ENCODE data around the gene ZNF697.

Gene ZNF697

GRCh38 chr1:119662034-119662437 lies 14.0 kb upstream of the ZNF697 start:
- DNase-seq = no peak

GRCh38 chr1:119660253-119661083 lies 12.4 kb upstream of the ZNF697 start:
- no peak for DNase-seq

GRCh38 chr1:119659628-119660027 lies 11.6 kb upstream of the ZNF697 start:
- DNase-seq = peak; percentile 45

- no peak for DNase-seq
Measured at GRCh38 chr1:119656410-119656955, 8.4 kb upstream of the ZNF697 start.

- DNase-seq = no peak
Measured at GRCh38 chr1:119655154-119655553, 7.1 kb upstream of the ZNF697 start.

GRCh38 chr1:119653839-119654170 lies 5.7 kb upstream of the ZNF697 start:
- DNase-seq = peak; percentile 90

- no peak for DNase-seq
Measured at GRCh38 chr1:119653135-119653838, 5.2 kb upstream of the ZNF697 start.

GRCh38 chr1:119652587-119652986 lies 4.5 kb upstream of the ZNF697 start:
- DNase-seq = no peak

GRCh38 chr1:119651641-119652040 lies 3.6 kb upstream of the ZNF697 start:
- no peak for DNase-seq

GRCh38 chr1:119651133-119651532 lies 3.1 kb upstream of the ZNF697 start:
- DNase-seq = no peak

GRCh38 chr1:119648620-119649004 lies 546 bp upstream of the ZNF697 start:
- peak; percentile 31 for DNase-seq

GRCh38 chr1:119647228-119647733 lies 785 bp downstream of the ZNF697 start:
- no peak for DNase-seq

GRCh38 chr1:119646521-119647227 lies 1.4 kb downstream of the ZNF697 start:
- peak; percentile 81 for DNase-seq

GRCh38 chr1:119639109-119639508 lies 9.0 kb downstream of the ZNF697 start:
- no peak for DNase-seq

- DNase-seq = no peak
Measured at GRCh38 chr1:119637710-119638109, 10.4 kb downstream of the ZNF697 start.

- no peak for DNase-seq
Measured at GRCh38 chr1:119636491-119637089, 11.5 kb downstream of the ZNF697 start.

- no peak for DNase-seq
Measured at GRCh38 chr1:119635811-119636390, 12.2 kb downstream of the ZNF697 start.

- DNase-seq = no peak
Measured at GRCh38 chr1:119634016-119634415, 14.1 kb downstream of the ZNF697 start.

- DNase-seq = no peak
Measured at GRCh38 chr1:119633575-119633974, 14.5 kb downstream of the ZNF697 start.

- no peak for DNase-seq
Measured at GRCh38 chr1:119632841-119633240, 15.2 kb downstream of the ZNF697 start.

GRCh38 chr1:119632103-119632490 lies 16.0 kb downstream of the ZNF697 start:
- no peak for DNase-seq

- DNase-seq = peak; percentile 79
Measured at GRCh38 chr1:119631433-119632102, 16.5 kb downstream of the ZNF697 start.

All from fibroblast of skin of abdomen (primary cell).